ENCODE measurements around the gene HECTD1. TPM values are rescaled to one million over a fixed set of nuclear protein-coding genes. Genes with fewer than 3 reads are reported as not detected.

Gene HECTD1
- total RNA-seq, 1 donor = 246 TPM

GRCh38 chr14:31208546-31209424 is 1.2 kb upstream of the HECTD1 start:
- peaks cover 17% of the 10 kb centered on the region for H3K4me1 ChIP-seq (ENCODE audit: insufficient read depth, low read length)
- peaks cover 14% of the 10 kb centered on the region for H4K20me1 ChIP-seq (ENCODE audit: insufficient read depth, low read length)
- peak; percentile 80 for DNase-seq (ENCODE audit: insufficient read length, low spot score, missing footprints)
- H3K9me3 ChIP-seq (ENCODE audit: low read depth, low read length) = no peaks in the 10 kb centered on the region
- peak overlapping the region; percentile 91 for H3K27ac ChIP-seq (ENCODE audit: low read depth, low read length)
- H3K4me3 ChIP-seq (ENCODE audit: insufficient read depth, low read length) = peak overlapping the region; percentile 87
- peak overlapping the region; percentile 77 for H3K4me2 ChIP-seq (ENCODE audit: insufficient read depth, low read length)
- H3K36me3 ChIP-seq (ENCODE audit: insufficient read depth, low read length) = peaks cover 5% of the 10 kb centered on the region
- no peak for TF ChIP-seq CTCF (IDR thresholded peaks at IDR 0.05; ENCODE audit: extremely low read depth, low read depth, low read length)
- H2AFZ ChIP-seq (ENCODE audit: low read length) = peak overlapping the region; percentile 96
- peaks cover 35% of the 10 kb centered on the region for H3K79me2 ChIP-seq (ENCODE audit: insufficient read depth, low read length)
- no peaks in the 10 kb centered on the region for H3K27me3 ChIP-seq (ENCODE audit: insufficient read depth, low read length)

- no peak for DNase-seq (ENCODE audit: insufficient read length, low spot score, missing footprints)
- Histone ChIP-seq H3K4me2 (ENCODE audit: insufficient read depth, low read length) (peak overlapping the region; percentile 85), H2AFZ (ENCODE audit: low read length) (peak overlapping the region; percentile 82), H4K20me1 (ENCODE audit: insufficient read depth, low read length) (peaks cover 20% of the 10 kb centered on the region), H3K27ac (ENCODE audit: low read depth, low read length) (peak overlapping the region; percentile 91), H3K4me3 (ENCODE audit: insufficient read depth, low read length) (peak overlapping the region; percentile 87), H3K4me1 (ENCODE audit: insufficient read depth, low read length) (peaks cover 17% of the 10 kb centered on the region), H3K27me3 (ENCODE audit: insufficient read depth, low read length) (no peaks in the 10 kb centered on the region), H3K9me3 (ENCODE audit: low read depth, low read length) (no peaks in the 10 kb centered on the region), H3K79me2 (ENCODE audit: insufficient read depth, low read length) (peaks cover 47% of the 10 kb centered on the region), H3K36me3 (ENCODE audit: insufficient read depth, low read length) (peaks cover 11% of the 10 kb centered on the region)
- no peak for TF ChIP-seq CTCF (IDR thresholded peaks at IDR 0.05; ENCODE audit: extremely low read depth, low read depth, low read length)
Measured at GRCh38 chr14:31207287-31207754, 272 bp downstream of the HECTD1 start.

GRCh38 chr14:31206536-31207286 is 882 bp downstream of the HECTD1 start:
- Histone ChIP-seq H3K4me3 (ENCODE audit: insufficient read depth, low read length) (peak overlapping the region; percentile 87), H3K27ac (ENCODE audit: low read depth, low read length) (peak overlapping the region; percentile 91), H3K36me3 (ENCODE audit: insufficient read depth, low read length) (peaks cover 13% of the 10 kb centered on the region), H3K4me1 (ENCODE audit: insufficient read depth, low read length) (peaks cover 17% of the 10 kb centered on the region), H4K20me1 (ENCODE audit: insufficient read depth, low read length) (peaks cover 20% of the 10 kb centered on the region), H3K79me2 (ENCODE audit: insufficient read depth, low read length) (peaks cover 53% of the 10 kb centered on the region), H2AFZ (ENCODE audit: low read length) (peak overlapping the region; percentile 82), H3K27me3 (ENCODE audit: insufficient read depth, low read length) (no peaks in the 10 kb centered on the region), H3K4me2 (ENCODE audit: insufficient read depth, low read length) (peak overlapping the region; percentile 85), H3K9me3 (ENCODE audit: low read depth, low read length) (no peaks in the 10 kb centered on the region)
- TF ChIP-seq CTCF (IDR thresholded peaks at IDR 0.05; ENCODE audit: extremely low read depth, low read depth, low read length) = no peak
- peak; percentile 83 for DNase-seq (ENCODE audit: insufficient read length, low spot score, missing footprints)

Measured in osteoblast (primary cell).